ENCODE data around the gene TMEM39B.
"Not testable (repeated sequence)": the region's sequence is repeated elsewhere in the genome, so short reads cannot be mapped to it uniquely, and the experiment has no call there.

TMEM39B gene

GRCh38 chr1:32142446-32143301 is 69.9 kb downstream of the TMEM39B start:
- DNase-seq, result peak; percentile 14 to 40
- TF ChIP-seq GATA1 (IDR thresholded peaks at IDR 0.05; ENCODE audit: low read depth, low read length), result no peak
- TF ChIP-seq POLR2A (IDR thresholded peaks at IDR 0.05; ENCODE audit: low read length), result no peak

- DNase-seq, result not testable (repeated sequence)
These were observed 70.6 kb downstream of the TMEM39B start for GRCh38 chr1:32143302-32143695.

- TF ChIP-seq POLR2A (IDR thresholded peaks at IDR 0.05; ENCODE audit: low read length) (no peak), GATA1 (IDR thresholded peaks at IDR 0.05; ENCODE audit: low read depth, low read length) (no peak)
- no peak for DNase-seq
These were observed 71.3 kb downstream of the TMEM39B start for GRCh38 chr1:32144033-32144432.

GRCh38 chr1:32147799-32148198 is 75.1 kb downstream of the TMEM39B start:
- not testable (repeated sequence) for DNase-seq

- no peak for DNase-seq
- TF ChIP-seq POLR2A (IDR thresholded peaks at IDR 0.05; ENCODE audit: low read length) (no peak), GATA1 (IDR thresholded peaks at IDR 0.05; ENCODE audit: low read depth, low read length) (no peak)
These were observed 78.1 kb downstream of the TMEM39B start for GRCh38 chr1:32150847-32151246.

- no peak for DNase-seq
- TF ChIP-seq GATA1 (IDR thresholded peaks at IDR 0.05; ENCODE audit: low read depth, low read length) (no peak), POLR2A (IDR thresholded peaks at IDR 0.05; ENCODE audit: low read length) (no peak)
These were observed 78.6 kb downstream of the TMEM39B start for GRCh38 chr1:32151319-32151787.

Data from erythroblast (primary cell).